ENCODE results near the gene ZNF444. TPM values are rescaled to one million over a fixed set of nuclear protein-coding genes. Genes with fewer than 3 reads are reported as not detected.

The ZNF444 gene
- total RNA-seq: 14.2 and 16.4 TPM in 2 replicates

- DNase-seq (ENCODE audit: low read depth): peak; percentile 100
- peak within 1 kb of the TSS; percentile 75 for H3K4me3 ChIP-seq (ENCODE audit: low read depth, low read length)
- TF ChIP-seq CTCF (IDR thresholded peaks at IDR 0.05; ENCODE audit: insufficient read depth, low read depth, low read length): no peak
Observed at GRCh38 chr19:56140583-56141416, at the start of gene ZNF444. ZNF444 (plus strand) TSS chr19:56141287; CDS start chr19:56146912, 5,625 bp downstream.

GRCh38 chr19:56091751-56092546 lies 49.1 kb upstream of the ZNF444 start:
- TF ChIP-seq CTCF (IDR thresholded peaks at IDR 0.05; ENCODE audit: insufficient read depth, low read depth, low read length): no peak
- DNase-seq (ENCODE audit: low read depth): peak; percentile 85
- peak overlapping the region; percentile 63 for H3K4me3 ChIP-seq (ENCODE audit: low read depth, low read length)

GRCh38 chr19:56092685-56093631 lies 48.1 kb upstream of the ZNF444 start:
- TF ChIP-seq CTCF (IDR thresholded peaks at IDR 0.05; ENCODE audit: insufficient read depth, low read depth, low read length): no peak
- no peak for DNase-seq (ENCODE audit: low read depth)
- peak overlapping the region; percentile 63 for H3K4me3 ChIP-seq (ENCODE audit: low read depth, low read length)

- no peak overlapping the region for H3K4me3 ChIP-seq (ENCODE audit: low read depth, low read length)
- no peak for TF ChIP-seq CTCF (IDR thresholded peaks at IDR 0.05; ENCODE audit: insufficient read depth, low read depth, low read length)
- DNase-seq (ENCODE audit: low read depth): no peak
Observed at GRCh38 chr19:56094449-56094848, 46.6 kb upstream of the ZNF444 start.

GRCh38 chr19:56096665-56097064 lies 44.4 kb upstream of the ZNF444 start:
- no peak for TF ChIP-seq CTCF (IDR thresholded peaks at IDR 0.05; ENCODE audit: insufficient read depth, low read depth, low read length)
- H3K4me3 ChIP-seq (ENCODE audit: low read depth, low read length): no peak overlapping the region
- no peak for DNase-seq (ENCODE audit: low read depth)

- TF ChIP-seq CTCF (IDR thresholded peaks at IDR 0.05; ENCODE audit: insufficient read depth, low read depth, low read length): no peak
- H3K4me3 ChIP-seq (ENCODE audit: low read depth, low read length): no peak overlapping the region
- DNase-seq (ENCODE audit: low read depth): no peak
Observed at GRCh38 chr19:56097306-56097705, 43.8 kb upstream of the ZNF444 start.

All from fibroblast of villous mesenchyme (primary cell).